HTR-8/SVneo (cell line): ENCODE measurements around the gene ARHGDIA.

Source experiments
- DNase-seq: peaks from one replicate; pipeline ENCODE4 v3.0.0; 2011; ENCODE audit warnings: low spot score, mixed read lengths; ENCODE audit not compliant: insufficient read length
- FAIRE-seq: peaks from 2 replicates; lab custom pipeline; 2011; peaks lifted over from hg19 to GRCh38; lab: Jason Lieb, UNC

The ARHGDIA gene

GRCh38 chr17:81866440-81867169 is 4.5 kb downstream of the ARHGDIA start:
- DNase-seq (no peak), FAIRE-seq (no peak)

- DNase-seq (no peak), FAIRE-seq (no peak)
Measured at GRCh38 chr17:81865733-81866439, 5.3 kb downstream of the ARHGDIA start.

GRCh38 chr17:81865358-81865732 is 5.8 kb downstream of the ARHGDIA start:
- no peak for FAIRE-seq
- no peak for DNase-seq

GRCh38 chr17:81863833-81864768 is 7.0 kb downstream of the ARHGDIA start:
- DNase-seq, result no peak
- FAIRE-seq, result no peak

- no peak for FAIRE-seq
- no peak for DNase-seq
Measured at GRCh38 chr17:81863123-81863675, 7.9 kb downstream of the ARHGDIA start.

- peak; percentile 95 for FAIRE-seq
- DNase-seq, result peak; percentile 99
Measured at GRCh38 chr17:81860756-81861568, 10.2 kb downstream of the ARHGDIA start.

GRCh38 chr17:81859906-81860755 is 11.0 kb downstream of the ARHGDIA start, which contains the start of gene P4HB:
Gene P4HB (minus strand): TSS chr17:81860535. CDS start chr17:81860471, 64 bp downstream.
- DNase-seq (no peak), FAIRE-seq (no peak)

GRCh38 chr17:81858967-81859905 is 11.9 kb downstream of the ARHGDIA start:
- FAIRE-seq (no peak), DNase-seq (no peak)

GRCh38 chr17:81858170-81858966 is 12.8 kb downstream of the ARHGDIA start:
- DNase-seq (no peak), FAIRE-seq (no peak)

- DNase-seq, result no peak
- FAIRE-seq, result no peak
Measured at GRCh38 chr17:81854974-81855774, 16.0 kb downstream of the ARHGDIA start.

GRCh38 chr17:81852237-81852636 is 18.9 kb downstream of the ARHGDIA start:
- FAIRE-seq (no peak), DNase-seq (no peak)

GRCh38 chr17:81851423-81851822 is 19.7 kb downstream of the ARHGDIA start:
- DNase-seq (no peak), FAIRE-seq (no peak)

GRCh38 chr17:81849457-81849856 is 21.7 kb downstream of the ARHGDIA start:
- FAIRE-seq (no peak), DNase-seq (no peak)

GRCh38 chr17:81846743-81847689 is 24.1 kb downstream of the ARHGDIA start:
- DNase-seq, result no peak
- FAIRE-seq, result no peak
